Sigmoid colon (tissue), 4 donors: ENCODE data around the gene HBS1L.

Experiments used
- CTCF ChIP-seq, 4 experiments: fragments of 450-650 bp in 3 of 4; fragments of 200-600 bp in 1 of 4; IDR thresholded peaks; one replicate each; pipeline ENCODE4 v1.5.1; 2016 to 2019; ENCODE audit warnings: antibody characterized with exemption in 4 of 4, mild to moderate bottlenecking in 3 of 4, moderate library complexity in 2 of 4
- EP300 ChIP-seq, 4 donors: sonication (generic); formaldehyde crosslinking; IDR thresholded peaks; one replicate each; pipeline ENCODE4 v1.6.1; 2017; ENCODE audit warnings: antibody characterized with exemption in 4 of 4
- POLR2AphosphoS5 ChIP-seq, 4 donors: sonication (generic); formaldehyde crosslinking; IDR thresholded peaks; one replicate each; pipeline ENCODE4 v1.6.1; 2017; ENCODE audit warnings: antibody characterized with exemption in 4 of 4

GRCh38 chr6:134949927-134950326, 104.7 kb downstream of the HBS1L start, which contains the start of gene ALDH8A1:
- TF ChIP-seq CTCF (IDR thresholded peaks at IDR 0.05) = no peak
- TF ChIP-seq POLR2AphosphoS5 (IDR thresholded peaks at IDR 0.05) = no peak
- TF ChIP-seq EP300 (IDR thresholded peaks at IDR 0.05) = no peak
